ENCODE measurements around the gene ASB2.

ASB2 gene

DNA sequence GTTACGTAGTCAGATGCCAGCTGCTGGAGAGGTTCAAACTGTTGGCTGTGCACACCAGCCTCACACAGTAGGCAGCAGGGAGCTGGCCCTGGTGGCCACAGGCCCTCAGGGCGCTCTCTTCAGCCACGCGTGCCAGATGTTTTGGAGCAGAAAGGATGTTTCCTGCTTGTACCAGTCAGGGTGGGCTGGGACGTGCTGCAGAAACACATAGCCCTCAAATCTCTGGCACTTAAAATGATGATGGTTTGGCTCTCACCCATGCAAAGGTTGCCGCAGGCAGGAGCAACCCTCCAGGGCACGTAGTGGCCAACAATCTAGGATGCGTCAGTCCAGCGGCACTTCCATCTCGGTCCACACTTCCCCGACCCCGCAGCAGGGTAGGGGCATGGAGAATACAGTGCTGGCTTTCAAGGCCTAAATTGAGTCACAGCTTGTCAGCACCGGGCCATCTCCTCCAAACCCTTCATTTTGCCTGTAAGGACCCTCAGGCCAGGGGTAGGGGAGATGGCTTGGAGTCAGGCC is 50.9 kb downstream of the ASB2 start:
- Mint-ChIP-seq H3K4me1 (peaks cover 22% of the 10 kb centered on the region), H3K36me3 (ENCODE audit: low read depth) (no peaks in the 10 kb centered on the region), H3K9me3 (no peaks in the 10 kb centered on the region), H3K27me3 (ENCODE audit: low read depth, poor library complexity) (peaks cover 7% of the 10 kb centered on the region), H3K27ac (no peak overlapping the region), H3K4me3 (no peak overlapping the region)
- no peak for DNase-seq
- no peak for TF ChIP-seq CTCF (IDR thresholded peaks at IDR 0.05)

DNA sequence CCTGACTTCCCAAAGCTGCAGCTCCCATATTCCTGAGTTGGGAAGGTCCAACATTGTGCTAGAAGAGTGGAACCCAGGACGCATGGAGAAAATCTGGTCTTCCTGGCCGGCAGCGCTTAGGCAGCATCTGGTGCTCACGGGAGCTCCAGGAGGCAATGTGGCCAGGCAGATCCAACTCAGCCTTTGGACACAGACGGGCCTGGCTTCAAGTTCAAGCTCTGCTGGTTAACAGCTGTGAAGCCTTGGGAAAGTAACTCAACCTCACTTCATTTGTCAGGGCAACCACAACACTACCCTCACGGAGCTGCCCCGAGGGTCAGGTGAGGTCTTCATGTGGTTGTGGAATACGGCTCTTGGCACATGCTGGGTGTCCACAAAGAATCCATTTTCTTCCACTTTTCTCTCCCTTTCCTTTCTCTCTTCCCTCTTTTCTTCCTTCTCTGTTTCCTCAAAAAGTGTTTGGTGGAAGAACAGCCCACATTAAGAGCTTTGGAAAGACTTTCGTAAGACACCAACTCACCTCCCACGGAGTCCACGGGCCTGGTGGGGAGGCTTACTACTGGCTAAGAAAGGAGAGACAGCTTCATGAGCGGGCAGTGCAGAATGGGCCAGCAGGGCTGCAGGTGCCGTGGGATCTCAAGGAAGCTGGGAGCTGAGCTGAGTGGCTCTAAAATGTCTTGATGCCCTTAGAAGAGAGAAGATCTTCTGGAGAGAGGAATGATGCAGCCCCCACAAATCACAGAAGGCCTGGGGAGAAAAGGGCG is 51.6 kb downstream of the ASB2 start:
- Mint-ChIP-seq H3K4me1 (peaks cover 22% of the 10 kb centered on the region), H3K27me3 (ENCODE audit: low read depth, poor library complexity) (peaks cover 7% of the 10 kb centered on the region), H3K9me3 (peaks cover 1% of the 10 kb centered on the region), H3K4me3 (no peak overlapping the region), H3K36me3 (ENCODE audit: low read depth) (no peaks in the 10 kb centered on the region), H3K27ac (no peak overlapping the region)
- no peak for TF ChIP-seq CTCF (IDR thresholded peaks at IDR 0.05)
- no peak for DNase-seq

GRCh38 chr14:93923626-93924025 is 52.7 kb downstream of the ASB2 start:
- Mint-ChIP-seq H3K27me3 (ENCODE audit: low read depth, poor library complexity) (peaks cover 7% of the 10 kb centered on the region), H3K36me3 (ENCODE audit: low read depth) (no peaks in the 10 kb centered on the region), H3K4me3 (no peak overlapping the region), H3K4me1 (peaks cover 22% of the 10 kb centered on the region), H3K27ac (peak overlapping the region; percentile 22), H3K9me3 (peaks cover 7% of the 10 kb centered on the region)
- no peak for DNase-seq
- TF ChIP-seq CTCF (IDR thresholded peaks at IDR 0.05): no peak

- H3K27me3 Mint-ChIP-seq (ENCODE audit: low read depth, poor library complexity): peaks cover 4% of the 10 kb centered on the region
- no peak for TF ChIP-seq CTCF (IDR thresholded peaks at IDR 0.05)
- no peak overlapping the region for H3K4me3 Mint-ChIP-seq
- peaks cover 7% of the 10 kb centered on the region for H3K9me3 Mint-ChIP-seq
- no peak for DNase-seq
- peaks cover 13% of the 10 kb centered on the region for H3K4me1 Mint-ChIP-seq
- H3K36me3 Mint-ChIP-seq (ENCODE audit: low read depth): no peaks in the 10 kb centered on the region
- H3K27ac Mint-ChIP-seq: no peak overlapping the region
Measured at GRCh38 chr14:93921001-93921806, 55.2 kb downstream of the ASB2 start.

DNA sequence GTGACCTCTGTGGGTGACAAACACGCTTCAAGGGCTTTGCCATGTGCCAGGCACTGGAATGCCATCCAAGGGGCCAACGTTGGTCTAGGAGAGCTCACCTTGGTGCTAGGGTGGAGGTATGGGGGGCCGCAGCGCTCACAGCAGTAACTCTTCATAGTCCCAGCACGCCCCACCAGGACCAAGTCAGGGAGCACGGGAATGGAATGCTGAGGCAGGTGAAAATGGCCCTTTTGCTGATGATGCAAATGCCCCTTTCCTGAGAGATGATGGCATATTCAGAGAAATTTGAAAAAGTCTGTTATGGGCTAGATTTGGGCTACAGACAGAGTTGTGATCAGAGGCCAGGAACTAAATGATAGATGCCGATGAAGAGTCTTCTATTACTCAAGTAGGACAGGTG is 59.2 kb downstream of the ASB2 start:
- peaks cover 10% of the 10 kb centered on the region for H3K9me3 Mint-ChIP-seq
- no peak overlapping the region for H3K27ac Mint-ChIP-seq
- H3K4me3 Mint-ChIP-seq: no peak overlapping the region
- H3K27me3 Mint-ChIP-seq (ENCODE audit: low read depth, poor library complexity): peaks cover 11% of the 10 kb centered on the region
- H3K36me3 Mint-ChIP-seq (ENCODE audit: low read depth): no peaks in the 10 kb centered on the region
- TF ChIP-seq CTCF (IDR thresholded peaks at IDR 0.05): no peak
- no peak for DNase-seq
- no peaks in the 10 kb centered on the region for H3K4me1 Mint-ChIP-seq
